GM19043 (cell line): ENCODE results near the gene IKBIP.
"Not testable (repeated sequence)": the region's sequence is repeated elsewhere in the genome, so short reads cannot be mapped to it uniquely, and the experiment has no call there.

Experiments used
- ATAC-seq: cut with Tn5 transposase; IDR thresholded peaks from one replicate; pipeline ENCODE4 v1.9.1; 2021; ENCODE audit warnings: low read depth; ENCODE audit not compliant: unreplicated experiment

The IKBIP gene

DNA sequence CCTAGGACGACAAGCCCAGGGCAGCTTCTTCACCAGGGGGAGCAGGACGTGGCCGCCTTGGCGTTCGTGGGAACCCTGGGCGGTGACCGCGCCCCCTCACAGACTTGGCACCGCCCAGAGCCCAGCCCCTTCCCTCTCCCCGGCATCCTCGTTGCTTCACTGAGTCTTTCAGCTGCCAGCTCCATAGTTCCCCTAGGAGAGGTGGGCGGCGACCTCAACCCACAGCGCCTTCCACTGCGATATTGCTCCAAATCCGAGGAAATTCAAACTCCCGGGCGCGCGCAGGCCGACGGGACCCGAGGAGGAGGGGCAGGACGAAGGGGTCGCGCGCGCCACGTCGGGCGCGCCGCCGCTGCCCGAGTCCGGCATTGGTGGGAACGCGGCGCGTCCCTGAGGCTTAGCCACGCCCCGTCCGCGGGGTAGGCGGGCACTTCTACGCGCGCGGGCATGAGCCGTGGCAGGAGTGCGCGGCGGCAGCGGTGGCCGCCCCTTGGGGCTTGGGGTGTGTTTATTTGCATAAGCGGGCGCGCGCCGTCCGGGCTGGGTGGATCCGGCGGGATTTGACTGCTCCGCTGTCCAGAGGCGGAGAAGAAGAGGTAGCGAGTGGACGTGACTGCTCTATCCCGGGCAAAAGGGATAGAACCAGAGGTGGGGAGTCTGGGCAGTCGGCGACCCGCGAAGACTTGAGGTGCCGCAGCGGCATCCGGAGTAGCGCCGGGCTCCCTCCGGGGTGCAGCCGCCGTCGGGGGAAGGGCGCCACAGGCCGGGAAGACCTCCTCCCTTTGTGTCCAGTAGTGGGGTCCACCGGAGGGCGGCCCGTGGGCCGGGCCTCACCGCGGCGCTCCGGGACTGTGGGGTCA is at the start of gene IKBIP, which contains the start of gene APAF1:
Gene IKBIP, minus strand, starts transcription at position 77 of the 860 bp plus-strand sequence. CDS start 87 bp downstream, outside the sequence.
Gene APAF1, plus strand, starts transcription at position 579 of the 860 bp plus-strand sequence. CDS start 3,070 bp downstream, outside the sequence.
- ATAC-seq = peak; percentile 83

DNA sequence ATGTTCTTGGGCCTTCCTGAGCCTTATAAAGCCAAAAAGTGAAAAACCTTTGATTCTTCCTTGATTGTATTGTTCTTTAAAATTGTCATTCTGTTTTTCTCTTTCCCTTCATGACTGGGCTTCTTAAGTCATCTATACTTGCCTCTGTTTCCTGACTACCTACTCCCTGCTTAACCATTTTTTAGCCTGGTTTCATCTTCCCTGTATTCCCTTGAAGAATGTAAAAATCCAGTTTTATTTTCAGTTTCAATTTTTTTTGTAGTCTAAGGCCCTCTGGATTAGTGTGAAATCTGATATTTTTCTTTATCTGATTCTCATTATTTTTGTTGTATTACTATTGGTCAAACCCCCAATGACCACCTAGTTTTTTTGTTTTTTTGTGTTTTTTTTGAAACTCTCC is 46.8 kb upstream of the IKBIP start:
- ATAC-seq = no peak

- no peak for ATAC-seq
Measured at GRCh38 chr12:98686603-98687002, 42.0 kb upstream of the IKBIP start.

DNA sequence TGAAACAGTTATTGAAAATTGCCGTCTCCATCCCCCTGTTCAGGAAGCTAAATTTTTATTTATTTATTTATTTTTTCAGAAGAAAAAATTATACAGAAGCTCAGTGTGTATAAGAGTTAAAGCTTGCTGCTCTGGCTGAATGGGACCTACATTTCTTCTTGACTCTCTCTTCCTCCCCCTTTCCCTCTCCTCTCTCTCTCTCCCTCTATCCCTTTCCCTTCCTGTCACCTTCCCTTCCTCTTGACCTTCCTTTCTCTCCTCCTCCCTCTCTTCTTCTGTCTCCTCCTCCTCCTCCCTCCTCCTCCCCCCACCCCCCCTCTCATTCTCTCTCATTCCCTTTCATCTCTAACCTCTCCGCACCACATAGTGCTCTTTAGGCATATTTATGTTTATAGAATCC is 39.6 kb upstream of the IKBIP start:
- no peak for ATAC-seq

DNA sequence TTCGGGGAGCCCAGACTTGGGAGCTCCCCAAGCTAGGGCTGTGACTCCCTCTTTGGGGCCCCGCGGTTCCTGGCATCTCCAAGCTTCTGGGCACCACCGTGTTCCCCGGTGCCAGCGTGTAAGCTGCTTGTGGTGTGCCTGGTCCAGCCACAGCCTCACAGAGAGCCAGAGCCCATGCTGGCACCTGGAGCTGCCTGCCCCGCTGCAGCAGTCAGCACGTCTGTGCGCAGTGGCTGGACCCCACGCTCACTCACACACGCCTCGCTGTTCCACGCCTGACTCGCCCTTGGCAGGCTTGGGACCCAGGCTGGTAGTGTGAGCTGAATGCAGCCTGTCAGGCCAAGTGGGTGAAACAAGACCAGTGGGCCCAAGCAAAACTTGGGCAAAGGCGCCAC is 35.0 kb upstream of the IKBIP start:
- no peak for ATAC-seq

GRCh38 chr12:98678946-98679610 is 34.5 kb upstream of the IKBIP start:
- ATAC-seq = no peak

DNA sequence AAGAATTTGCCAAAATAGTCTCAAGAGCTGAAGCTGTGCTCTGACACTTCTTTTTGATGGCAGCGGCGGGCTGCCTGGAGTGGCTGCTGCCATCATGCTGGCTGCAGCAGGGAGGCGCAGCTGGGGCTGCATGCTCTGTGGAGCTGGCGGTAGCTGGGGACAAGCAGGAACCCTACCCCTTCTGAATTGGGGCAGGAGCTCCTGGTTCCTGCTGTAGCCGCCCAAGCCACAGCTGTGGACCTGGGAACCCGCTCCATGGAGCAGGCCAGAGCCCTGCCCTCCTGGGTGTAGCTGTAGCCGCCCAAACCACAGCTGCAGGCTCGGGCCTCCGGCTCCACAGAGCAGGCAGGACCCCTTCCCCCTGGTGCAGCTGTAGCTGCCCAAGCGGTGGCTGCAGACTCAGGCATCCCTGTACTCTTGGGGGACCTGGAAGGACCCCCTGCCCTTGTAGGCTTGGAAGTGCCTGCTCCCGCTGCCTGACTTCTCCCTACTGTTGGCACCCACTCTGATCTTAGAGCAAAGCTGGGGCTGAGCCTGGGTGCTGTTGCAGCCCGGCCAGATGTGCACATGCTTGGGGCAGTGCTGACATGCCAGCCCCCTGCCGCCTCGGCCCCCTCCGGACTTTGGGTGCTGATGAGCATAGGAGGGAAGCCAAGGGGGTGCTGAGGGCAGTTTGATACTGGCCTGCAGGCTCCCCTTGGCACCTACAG is 33.8 kb upstream of the IKBIP start:
- no peak for ATAC-seq

GRCh38 chr12:98674841-98675240 is 30.3 kb upstream of the IKBIP start:
- no peak for ATAC-seq

DNA sequence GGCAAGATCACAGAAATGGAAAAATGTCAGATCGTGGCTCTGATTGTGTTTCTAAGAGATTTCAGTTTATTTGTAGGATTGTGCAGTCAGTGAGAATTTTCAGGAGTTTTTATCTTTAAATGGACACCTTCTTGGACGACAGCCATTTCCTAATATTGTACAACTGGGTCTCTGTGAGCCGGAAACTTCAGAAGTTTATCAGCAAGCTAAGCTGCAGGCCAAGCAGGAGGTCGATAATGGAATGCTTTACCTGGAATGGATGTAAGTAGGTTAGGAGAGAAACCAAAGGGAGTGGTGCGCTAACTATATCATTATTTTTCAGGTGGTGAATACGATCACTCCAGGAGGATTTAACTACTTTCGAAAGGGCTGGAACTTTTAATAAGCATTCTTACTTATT is 26.9 kb upstream of the IKBIP start:
- no peak for ATAC-seq

DNA sequence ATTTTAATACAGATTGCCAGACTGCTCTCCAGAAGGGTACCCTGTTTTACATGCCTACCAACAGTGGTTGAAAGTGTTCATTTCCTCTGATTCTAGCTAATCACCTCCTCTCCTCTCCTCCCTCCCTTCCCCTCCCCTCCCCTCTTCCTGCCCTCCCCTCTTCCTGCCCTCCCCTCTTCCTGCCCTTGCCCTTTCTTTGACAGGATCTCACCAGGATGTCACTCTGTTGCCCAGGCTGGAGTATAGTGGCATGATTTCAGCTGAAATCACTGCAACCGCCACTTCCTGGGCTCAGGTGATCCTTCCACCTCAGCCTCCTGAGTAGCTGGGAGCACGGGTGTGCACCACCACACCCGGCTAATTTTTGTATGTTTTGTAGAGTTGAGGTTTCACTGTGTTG is 25.2 kb upstream of the IKBIP start:
- ATAC-seq = no peak

- no peak for ATAC-seq
Measured at GRCh38 chr12:98660521-98660920, 15.9 kb upstream of the IKBIP start.

GRCh38 chr12:98656289-98657101 is 11.9 kb upstream of the IKBIP start:
- no peak for ATAC-seq

GRCh38 chr12:98653866-98654493 is 9.4 kb upstream of the IKBIP start:
- ATAC-seq = no peak

GRCh38 chr12:98651328-98651727 is 6.7 kb upstream of the IKBIP start:
- ATAC-seq = no peak

DNA sequence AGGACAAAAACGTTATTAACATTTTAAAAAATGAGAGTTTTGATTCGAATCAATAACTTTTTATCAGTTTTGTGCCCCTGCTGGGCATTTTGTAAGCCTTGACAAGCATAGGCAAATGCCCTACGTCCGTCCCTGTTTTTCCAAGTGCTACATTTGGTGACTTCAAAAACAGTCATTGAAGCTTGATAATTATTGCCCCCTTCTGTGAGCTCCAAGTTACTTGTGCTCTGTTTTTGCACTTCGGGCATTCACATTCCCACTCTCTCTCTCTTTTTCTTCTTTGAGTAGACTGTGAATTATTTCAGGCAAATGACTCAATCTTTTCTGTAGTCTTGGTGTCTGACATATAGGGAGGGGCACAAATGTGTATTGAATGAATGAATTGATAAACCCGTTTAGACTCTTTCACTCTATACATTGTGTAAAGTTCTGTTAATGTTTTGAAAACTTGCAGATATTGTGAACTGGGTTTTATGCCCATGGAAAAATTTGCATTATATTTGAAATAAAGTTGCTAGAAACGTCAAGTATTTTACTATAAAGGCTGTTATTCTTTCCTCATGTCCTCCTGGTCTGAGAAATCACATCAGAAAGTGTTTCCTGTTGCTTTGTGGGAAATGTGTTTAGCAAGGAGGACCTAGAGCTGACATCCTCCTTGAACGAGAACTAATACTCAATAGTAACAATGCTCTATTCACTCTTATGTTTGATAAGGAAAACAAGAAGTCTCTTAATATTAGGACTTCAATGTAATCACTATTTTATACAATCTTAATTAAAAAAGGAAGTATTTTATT is 1.9 kb upstream of the IKBIP start:
- ATAC-seq = no peak

DNA sequence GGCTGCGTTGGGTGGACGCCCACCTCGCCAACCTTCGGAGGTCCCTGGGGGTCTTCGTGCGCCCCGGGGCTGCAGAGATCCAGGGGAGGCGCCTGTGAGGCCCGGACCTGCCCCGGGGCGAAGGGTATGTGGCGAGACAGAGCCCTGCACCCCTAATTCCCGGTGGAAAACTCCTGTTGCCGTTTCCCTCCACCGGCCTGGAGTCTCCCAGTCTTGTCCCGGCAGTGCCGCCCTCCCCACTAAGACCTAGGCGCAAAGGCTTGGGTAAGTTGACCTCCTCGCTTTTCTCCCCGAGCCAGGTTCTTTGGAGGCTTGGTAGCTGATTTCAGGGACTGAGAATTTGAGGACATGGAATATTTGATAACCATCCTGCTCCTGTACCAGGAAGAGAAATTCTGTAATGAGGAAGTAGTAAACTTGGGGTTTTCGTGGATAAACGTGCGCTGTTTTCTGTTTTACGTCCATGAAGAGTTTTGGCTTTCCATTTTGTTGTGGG is 1.0 kb upstream of the IKBIP start:
- peak; percentile 0 for ATAC-seq

DNA sequence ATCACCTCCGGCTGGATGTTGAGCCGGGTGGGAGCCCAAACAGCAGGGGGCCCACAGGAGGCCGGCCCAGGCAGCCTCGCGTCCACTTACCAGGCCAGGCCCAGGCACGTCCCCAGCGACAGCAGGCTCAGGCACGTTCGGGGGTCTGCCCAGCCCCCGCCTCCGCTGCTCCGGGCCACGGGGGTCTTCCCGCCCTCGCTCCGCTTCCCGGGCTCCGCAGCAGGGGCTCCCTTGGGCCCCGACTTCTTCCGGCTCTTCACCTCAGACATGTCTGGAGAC is 216 bp downstream of the IKBIP start:
- ATAC-seq = peak; percentile 8

DNA sequence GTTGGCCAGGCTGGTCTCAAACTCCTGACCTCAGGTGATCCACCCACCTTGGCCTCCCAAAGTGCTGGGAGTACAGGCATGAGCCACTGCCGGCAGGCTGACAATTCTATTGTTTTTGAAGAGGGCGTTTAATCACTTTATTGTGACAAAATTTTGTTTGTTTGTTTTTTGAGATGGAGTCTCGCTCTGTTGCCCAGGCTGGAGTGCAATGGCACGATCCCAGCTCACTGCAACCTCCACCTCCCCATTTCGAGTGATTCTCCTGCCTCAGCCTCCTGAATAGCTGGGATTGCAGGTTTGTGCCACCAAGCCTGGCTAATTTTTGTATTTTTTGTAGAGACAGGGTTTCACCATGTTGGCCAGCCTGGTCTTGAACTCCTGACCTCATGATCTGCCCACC is 1.8 kb downstream of the IKBIP start:
- ATAC-seq = not testable (repeated sequence)

DNA sequence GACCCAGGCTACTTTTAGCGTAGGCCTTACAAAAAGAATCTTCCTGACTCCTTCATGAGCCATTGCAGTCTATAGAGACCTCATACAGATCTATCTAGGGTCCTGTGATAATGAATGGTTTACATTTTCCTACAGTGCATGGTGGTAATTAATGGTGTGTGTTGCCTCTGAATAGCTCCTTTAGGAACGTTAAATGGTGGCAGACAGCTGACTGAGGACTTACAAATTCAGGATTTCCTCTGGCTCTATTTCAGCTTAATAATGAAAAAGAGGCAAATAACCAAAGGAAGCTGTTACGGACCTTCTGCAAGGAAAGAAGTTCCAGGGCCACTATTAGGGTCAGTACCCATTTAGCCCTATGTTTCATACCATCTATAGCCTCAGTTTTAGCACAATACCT is 5.1 kb downstream of the IKBIP start:
- no peak for ATAC-seq
